GM23338 (cell line): Measurements from ENCODE around the gene SLC13A5. TPM values are rescaled to one million over a fixed set of nuclear protein-coding genes. Genes with fewer than 3 reads are reported as not detected.
"Not testable (repeated sequence)": the region's sequence is repeated elsewhere in the genome, so short reads cannot be mapped to it uniquely, and the experiment has no call there.

Experiments
- ATAC-seq: fragments of 200-7000 bp; cut with Tn5 transposase; 3 replicates; pipeline ENCODE4 v1.9.1; 2020
- DNase-seq: peaks from one replicate; pipeline ENCODE4 v3.0.0-alpha.2; 2015; ENCODE audit warnings: low spot score
- H2AFZ ChIP-seq: fragments of 200-600 bp; sonication (generic); 2 replicates; pipeline ENCODE4 v1.8.0; 2016; ENCODE audit warnings: antibody characterized with exemption, mild to moderate bottlenecking, moderate library complexity
- H3F3A ChIP-seq: fragments of 200-600 bp; sonication (generic); replicated peaks from 2 replicates; pipeline ENCODE4 v1.8.0; 2017; ENCODE audit warnings: antibody characterized with exemption, mixed run types, low read depth
- H3K27ac ChIP-seq: fragments of 200-600 bp; sonication (generic); 2 replicates; pipeline ENCODE4 v1.6.1; 2016; ENCODE audit warnings: low read depth
- H3K27me3 ChIP-seq: fragments of 200-600 bp; sonication (generic); 2 replicates; pipeline ENCODE4 v1.8.0; 2016; ENCODE audit warnings: mild to moderate bottlenecking, mixed run types, moderate library complexity; ENCODE audit not compliant: insufficient read depth
- H3K36me3 ChIP-seq: fragments of 200-600 bp; sonication (generic); 2 replicates; pipeline ENCODE4 v1.8.0; 2016; ENCODE audit warnings: mild to moderate bottlenecking; ENCODE audit not compliant: insufficient read depth
- H3K4me1 ChIP-seq: fragments of 200-600 bp; sonication (generic); 2 replicates; pipeline ENCODE4 v1.8.0; 2016; ENCODE audit warnings: mild to moderate bottlenecking, moderate library complexity; ENCODE audit not compliant: insufficient read depth
- H3K4me2 ChIP-seq: fragments of 200-600 bp; sonication (generic); 2 replicates; pipeline ENCODE4 v1.7.1; 2017; ENCODE audit warnings: mixed run types
- H3K4me3 ChIP-seq: fragments of 200-600 bp; sonication (generic); 2 replicates; pipeline ENCODE4 v1.6.1; 2016; ENCODE audit warnings: mixed run types
- H3K79me2 ChIP-seq: fragments of 200-600 bp; sonication (generic); replicated peaks from 2 replicates; pipeline ENCODE4 v1.8.0; 2017; ENCODE audit warnings: mild to moderate bottlenecking; ENCODE audit not compliant: insufficient read depth
- H3K9me2 ChIP-seq: fragments of 200-600 bp; sonication (generic); 2 replicates; pipeline ENCODE4 v1.8.0; 2017; ENCODE audit not compliant: insufficient read depth
- H4K20me1 ChIP-seq: fragments of 200-600 bp; sonication (generic); replicated peaks from 2 replicates; pipeline ENCODE4 v1.8.0; 2017; ENCODE audit warnings: mild to moderate bottlenecking; ENCODE audit not compliant: insufficient read depth
- H3K27ac Mint-ChIP-seq: 2 replicates; pipeline ENCODE4 v1.8.0; 2020; ENCODE audit warnings: inconsistent platforms, mild to moderate bottlenecking, moderate library complexity, mixed read lengths
- H3K27me3 Mint-ChIP-seq: 3 replicates; pipeline ENCODE4 v1.8.0; 2022; ENCODE audit warnings: low read depth, mild to moderate bottlenecking, moderate library complexity, mixed read lengths, inconsistent platforms; ENCODE audit not compliant: insufficient read depth, poor library complexity
- H3K36me3 Mint-ChIP-seq: 3 replicates; pipeline ENCODE4 v1.8.0; 2021; ENCODE audit warnings: low read depth, mild to moderate bottlenecking, inconsistent platforms, moderate library complexity, mixed read lengths
- H3K4me1 Mint-ChIP-seq: 3 replicates; pipeline ENCODE4 v1.8.0; 2020; ENCODE audit warnings: mild to moderate bottlenecking, inconsistent platforms, mixed read lengths
- H3K4me3 Mint-ChIP-seq: 3 replicates; pipeline ENCODE4 v1.8.0; 2021; ENCODE audit warnings: moderate library complexity, mild to moderate bottlenecking, inconsistent platforms, mixed read lengths
- H3K9me3 Mint-ChIP-seq: 3 replicates; pipeline ENCODE4 v1.8.0; 2020; ENCODE audit warnings: moderate library complexity, mild to moderate bottlenecking, inconsistent platforms, mixed read lengths
- CREB1 ChIP-seq: fragments of 250-450 bp; sonication (Bioruptor Pico); IDR thresholded peaks from 2 replicates; pipeline ENCODE4 v1.5.0; 2020; ENCODE audit warnings: low read depth, mild to moderate bottlenecking, moderate library complexity
- EZH2 ChIP-seq: fragments of 200-600 bp; sonication (generic); IDR thresholded peaks from one replicate; pipeline ENCODE4 v1.8.0; 2017; ENCODE audit warnings: antibody characterized with exemption, mild to moderate bottlenecking, low read depth; ENCODE audit not compliant: unreplicated experiment
- JUNB ChIP-seq: IDR thresholded peaks from one replicate; pipeline ENCODE4 v1.6.1; 2016; ENCODE audit warnings: antibody characterized with exemption; ENCODE audit not compliant: unreplicated experiment
- polyA plus RNA-seq: library from polyadenylated mRNA; unstranded; fragments of >200 nt; fragmentation: Nextera tagmentation; extraction: Ambion mirVana; gene quantifications from 2 replicates; pipeline ENCODE4 v1.2.1, GENCODE V29; 2016
- total RNA-seq: library from RNA; depleted of rRNA; stranded (reverse); fragments of >200 nt; shearing (Covaris generic); gene quantifications from 2 replicates; pipeline ENCODE4 v1.2.3, GENCODE V29; 2014
- TF ChIP-seq, protein P1 (sequence below): IDR thresholded peaks from 2 replicates; pipeline ENCODE4 v1.6.1; 2016; ENCODE audit warnings: antibody characterized with exemption
- TF ChIP-seq, protein P2 (sequence below): IDR thresholded peaks from one replicate; pipeline ENCODE4 v1.6.1; 2018; ENCODE audit warnings: antibody characterized with exemption; ENCODE audit not compliant: unreplicated experiment
- TF ChIP-seq, protein P3 (sequence below), 2 experiments: fragments of 200-600 bp in 1 of 2; sonication (generic) in 1 of 2; conservative IDR thresholded peaks; 2 replicates each; pipeline versions ENCODE4 v1.5.1 to v1.6.1; 2016 to 2017; ENCODE audit warnings: antibody characterized with exemption in 2 of 2, low read depth in 2 of 2, mild to moderate bottlenecking in 2 of 2, moderate library complexity in 1 of 2

Gene SLC13A5
- total and polyA plus RNA-seq, 2 experiments from 2014 or later: 1.2 to 2.3 TPM

DNA sequence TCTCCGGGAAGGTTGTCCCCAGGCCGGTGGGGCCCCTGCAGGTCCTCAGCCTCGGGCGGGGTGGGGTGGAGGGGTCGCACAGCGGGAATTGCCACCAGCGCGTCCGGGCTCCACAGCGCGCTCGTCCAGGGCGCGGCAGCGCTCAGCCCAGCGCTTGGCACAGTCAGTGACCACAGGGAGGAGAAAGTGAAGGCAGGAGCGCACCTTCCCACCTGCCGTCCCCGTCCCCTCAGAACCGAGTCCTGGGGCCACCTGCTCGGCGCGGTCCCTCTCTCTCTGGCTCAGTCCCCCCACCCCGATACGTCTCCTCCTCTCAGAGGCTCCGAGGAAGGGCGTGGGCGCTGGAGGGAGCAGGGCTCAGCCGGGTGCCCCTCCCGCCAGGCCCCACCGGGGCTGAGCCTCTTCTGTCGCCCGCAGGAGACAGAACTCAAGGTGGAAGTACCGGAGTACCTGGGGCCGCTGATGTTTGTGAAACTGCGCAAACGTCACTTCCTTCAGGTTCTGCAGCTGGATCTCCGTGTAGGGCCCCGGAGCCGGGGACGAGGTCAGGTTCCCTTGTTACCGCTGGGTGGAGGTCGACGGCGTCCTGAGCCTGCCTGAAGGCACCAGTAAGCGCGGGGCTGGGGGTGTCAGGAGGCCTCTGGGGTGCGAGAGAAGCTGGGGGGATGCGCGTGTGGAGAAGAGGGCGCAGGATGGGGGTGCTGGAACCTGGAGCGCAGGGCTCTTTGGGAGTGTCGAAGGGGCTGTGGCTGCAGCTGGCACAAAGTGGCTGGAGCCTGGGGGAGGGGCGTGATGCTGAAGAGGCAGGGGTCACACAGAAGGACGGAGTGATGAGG is 56.2 kb downstream of the SLC13A5 start:
- not testable (repeated sequence) for H3K27ac ChIP-seq, H3K36me3 ChIP-seq, H3K9me3 Mint-ChIP-seq, H2AFZ ChIP-seq, H3K27ac Mint-ChIP-seq, H3K79me2 ChIP-seq, H4K20me1 ChIP-seq, H3K9me2 ChIP-seq, H3K36me3 Mint-ChIP-seq
- peaks cover 64% of the 10 kb centered on the region for H3K27me3 ChIP-seq
- H3K4me3 ChIP-seq: peak overlapping the region; percentile 67
- TF ChIP-seq, protein P1, sequence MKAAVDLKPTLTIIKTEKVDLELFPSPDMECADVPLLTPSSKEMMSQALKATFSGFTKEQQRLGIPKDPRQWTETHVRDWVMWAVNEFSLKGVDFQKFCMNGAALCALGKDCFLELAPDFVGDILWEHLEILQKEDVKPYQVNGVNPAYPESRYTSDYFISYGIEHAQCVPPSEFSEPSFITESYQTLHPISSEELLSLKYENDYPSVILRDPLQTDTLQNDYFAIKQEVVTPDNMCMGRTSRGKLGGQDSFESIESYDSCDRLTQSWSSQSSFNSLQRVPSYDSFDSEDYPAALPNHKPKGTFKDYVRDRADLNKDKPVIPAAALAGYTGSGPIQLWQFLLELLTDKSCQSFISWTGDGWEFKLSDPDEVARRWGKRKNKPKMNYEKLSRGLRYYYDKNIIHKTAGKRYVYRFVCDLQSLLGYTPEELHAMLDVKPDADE: 0 out of 2 replicates have a peak, but pooled peaks have one; percentile 17
- peak; percentile 92 for TF ChIP-seq CREB1 (CRISPR knock-in tag)
- H3K4me1 ChIP-seq: peaks cover 18% of the 10 kb centered on the region
- Mint-ChIP-seq H3K27me3 (peaks cover 44% of the 10 kb centered on the region), H3K4me3 (peak overlapping the region; percentile 85), H3K4me1 (peaks cover 36% of the 10 kb centered on the region)
- H3F3A ChIP-seq: 0 out of 2 replicates have a peak, but pooled peaks cover 11% of the 10 kb centered on the region
- DNase-seq: peak; percentile 83
- H3K4me2 ChIP-seq: peak overlapping the region; percentile 91
- peak; percentile 66 for ATAC-seq

DNA sequence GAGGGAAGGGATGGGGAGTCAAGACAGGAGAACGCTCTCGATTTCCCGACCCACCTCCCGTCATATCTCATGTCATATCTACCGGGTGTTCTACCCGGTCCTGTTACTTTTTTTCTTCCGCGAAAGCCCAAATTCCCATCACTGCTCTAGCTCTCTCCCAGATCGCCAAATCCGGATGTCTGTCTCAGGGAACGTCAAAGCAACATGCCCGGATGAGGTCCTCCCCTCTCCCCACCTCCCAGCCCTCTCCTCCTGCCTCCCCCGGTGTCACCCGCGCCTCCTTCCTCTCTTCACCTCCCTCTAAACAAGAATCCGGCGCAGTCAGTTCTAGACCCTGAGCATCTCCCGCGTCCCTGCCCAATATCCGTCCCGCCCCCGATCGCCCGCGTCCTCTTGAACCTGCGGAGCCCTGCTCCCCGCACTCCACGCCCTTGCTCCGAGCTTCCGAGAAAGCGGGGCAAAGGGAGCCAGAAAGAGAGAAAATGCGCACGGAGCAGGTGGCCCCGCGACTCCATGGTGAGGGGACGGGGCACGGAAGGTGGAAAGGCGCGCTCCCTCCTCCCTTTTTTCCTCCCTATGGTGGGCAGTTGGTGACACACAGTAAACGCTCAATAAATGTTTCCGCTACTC is 57.3 kb downstream of the SLC13A5 start:
- Histone ChIP-seq H3K4me2 (peak overlapping the region; percentile 91), H3K27me3 (peaks cover 64% of the 10 kb centered on the region), H3K4me3 (peak overlapping the region; percentile 67), H3K4me1 (peaks cover 18% of the 10 kb centered on the region), H3F3A (peaks cover 15% of the 10 kb centered on the region)
- H3K36me3 ChIP-seq, H3K27ac ChIP-seq, H2AFZ ChIP-seq, DNase-seq, H3K79me2 ChIP-seq, H3K36me3 Mint-ChIP-seq, H3K27ac Mint-ChIP-seq, H3K9me3 Mint-ChIP-seq, H4K20me1 ChIP-seq, H3K9me2 ChIP-seq: not testable (repeated sequence)
- H3K4me1 Mint-ChIP-seq: peaks cover 36% of the 10 kb centered on the region
- peaks cover 44% of the 10 kb centered on the region for H3K27me3 Mint-ChIP-seq
- ATAC-seq: peak; percentile 8
- peak overlapping the region; percentile 81 for H3K4me3 Mint-ChIP-seq

DNA sequence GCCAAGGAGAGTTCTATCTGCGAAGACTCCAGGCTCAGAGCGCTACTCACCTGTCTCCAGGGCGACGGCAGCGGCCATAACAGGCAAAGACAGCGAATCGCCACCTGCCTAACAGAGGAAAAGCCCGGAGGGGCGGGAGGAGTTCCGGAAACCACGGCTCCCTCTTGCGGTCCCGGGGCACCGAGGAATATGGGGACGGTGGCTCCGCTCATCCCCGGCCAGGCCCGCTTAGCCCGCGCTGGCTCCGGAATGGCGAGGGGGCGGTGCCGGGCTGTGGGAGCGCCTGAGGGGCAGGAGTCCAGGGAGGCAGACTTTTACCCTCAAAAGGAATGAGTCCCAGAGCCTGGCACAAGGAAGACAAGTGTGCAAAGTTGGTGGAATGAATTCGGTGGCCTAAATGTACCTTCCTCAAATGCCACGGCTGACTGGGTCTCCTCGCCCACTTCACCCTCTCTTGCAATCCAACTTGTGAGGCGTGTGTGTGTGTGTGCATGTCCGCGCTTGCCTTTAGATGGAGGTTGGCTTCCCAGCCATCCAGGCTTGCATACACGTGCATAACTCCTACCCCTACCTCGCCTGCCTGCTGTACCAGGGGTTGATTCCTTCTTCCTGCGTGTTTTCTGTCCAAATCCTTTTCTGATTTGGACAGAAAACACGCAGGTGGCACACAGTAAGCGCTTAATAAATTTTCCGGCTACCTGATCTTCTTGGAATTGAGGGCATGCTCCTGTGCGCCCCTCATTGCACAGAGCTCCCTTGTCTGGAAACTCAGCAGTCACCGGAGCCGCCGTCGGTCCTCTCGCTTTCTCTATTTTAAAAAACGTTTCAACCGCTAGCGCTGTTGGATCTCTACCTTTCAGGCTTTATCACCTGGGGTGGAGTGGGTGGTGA is 58.1 kb downstream of the SLC13A5 start:
- no peak overlapping the region for H3K27ac ChIP-seq
- Mint-ChIP-seq H3K36me3 (no peaks in the 10 kb centered on the region; the same call in 2 of the 3 replicates), H3K27me3 (peaks cover 44% of the 10 kb centered on the region), H3K4me1 (peaks cover 42% of the 10 kb centered on the region), H3K4me3 (peak overlapping the region; percentile 81), H3K9me3 (no peaks in the 10 kb centered on the region; the same call in 2 of the 3 replicates), H3K27ac (no peak overlapping the region)
- peaks cover 15% of the 10 kb centered on the region for H3F3A ChIP-seq
- H3K79me2 ChIP-seq: peaks cover 7% of the 10 kb centered on the region
- TF ChIP-seq, protein P2, sequence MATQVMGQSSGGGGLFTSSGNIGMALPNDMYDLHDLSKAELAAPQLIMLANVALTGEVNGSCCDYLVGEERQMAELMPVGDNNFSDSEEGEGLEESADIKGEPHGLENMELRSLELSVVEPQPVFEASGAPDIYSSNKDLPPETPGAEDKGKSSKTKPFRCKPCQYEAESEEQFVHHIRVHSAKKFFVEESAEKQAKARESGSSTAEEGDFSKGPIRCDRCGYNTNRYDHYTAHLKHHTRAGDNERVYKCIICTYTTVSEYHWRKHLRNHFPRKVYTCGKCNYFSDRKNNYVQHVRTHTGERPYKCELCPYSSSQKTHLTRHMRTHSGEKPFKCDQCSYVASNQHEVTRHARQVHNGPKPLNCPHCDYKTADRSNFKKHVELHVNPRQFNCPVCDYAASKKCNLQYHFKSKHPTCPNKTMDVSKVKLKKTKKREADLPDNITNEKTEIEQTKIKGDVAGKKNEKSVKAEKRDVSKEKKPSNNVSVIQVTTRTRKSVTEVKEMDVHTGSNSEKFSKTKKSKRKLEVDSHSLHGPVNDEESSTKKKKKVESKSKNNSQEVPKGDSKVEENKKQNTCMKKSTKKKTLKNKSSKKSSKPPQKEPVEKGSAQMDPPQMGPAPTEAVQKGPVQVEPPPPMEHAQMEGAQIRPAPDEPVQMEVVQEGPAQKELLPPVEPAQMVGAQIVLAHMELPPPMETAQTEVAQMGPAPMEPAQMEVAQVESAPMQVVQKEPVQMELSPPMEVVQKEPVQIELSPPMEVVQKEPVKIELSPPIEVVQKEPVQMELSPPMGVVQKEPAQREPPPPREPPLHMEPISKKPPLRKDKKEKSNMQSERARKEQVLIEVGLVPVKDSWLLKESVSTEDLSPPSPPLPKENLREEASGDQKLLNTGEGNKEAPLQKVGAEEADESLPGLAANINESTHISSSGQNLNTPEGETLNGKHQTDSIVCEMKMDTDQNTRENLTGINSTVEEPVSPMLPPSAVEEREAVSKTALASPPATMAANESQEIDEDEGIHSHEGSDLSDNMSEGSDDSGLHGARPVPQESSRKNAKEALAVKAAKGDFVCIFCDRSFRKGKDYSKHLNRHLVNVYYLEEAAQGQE: no peak
- TF ChIP-seq, protein P3, sequence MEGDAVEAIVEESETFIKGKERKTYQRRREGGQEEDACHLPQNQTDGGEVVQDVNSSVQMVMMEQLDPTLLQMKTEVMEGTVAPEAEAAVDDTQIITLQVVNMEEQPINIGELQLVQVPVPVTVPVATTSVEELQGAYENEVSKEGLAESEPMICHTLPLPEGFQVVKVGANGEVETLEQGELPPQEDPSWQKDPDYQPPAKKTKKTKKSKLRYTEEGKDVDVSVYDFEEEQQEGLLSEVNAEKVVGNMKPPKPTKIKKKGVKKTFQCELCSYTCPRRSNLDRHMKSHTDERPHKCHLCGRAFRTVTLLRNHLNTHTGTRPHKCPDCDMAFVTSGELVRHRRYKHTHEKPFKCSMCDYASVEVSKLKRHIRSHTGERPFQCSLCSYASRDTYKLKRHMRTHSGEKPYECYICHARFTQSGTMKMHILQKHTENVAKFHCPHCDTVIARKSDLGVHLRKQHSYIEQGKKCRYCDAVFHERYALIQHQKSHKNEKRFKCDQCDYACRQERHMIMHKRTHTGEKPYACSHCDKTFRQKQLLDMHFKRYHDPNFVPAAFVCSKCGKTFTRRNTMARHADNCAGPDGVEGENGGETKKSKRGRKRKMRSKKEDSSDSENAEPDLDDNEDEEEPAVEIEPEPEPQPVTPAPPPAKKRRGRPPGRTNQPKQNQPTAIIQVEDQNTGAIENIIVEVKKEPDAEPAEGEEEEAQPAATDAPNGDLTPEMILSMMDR (conservative IDR thresholded peaks at IDR 0.05; ENCODE audit: low read depth in 2 of 2): peak; percentile 22 to 42; a peak in 3 of 4 replicates
- no peak for TF ChIP-seq JUNB
- TF ChIP-seq EZH2: peak; percentile 53
- H4K20me1 ChIP-seq: peaks cover 2% of the 10 kb centered on the region; the same call in 1 of the 2 replicates
- H3K36me3 ChIP-seq: no peaks in the 10 kb centered on the region
- H3K9me2 ChIP-seq: no peaks in the 10 kb centered on the region
- peak overlapping the region; percentile 67 for H3K4me3 ChIP-seq
- peak; percentile 93 for DNase-seq
- peaks cover 21% of the 10 kb centered on the region for H3K4me1 ChIP-seq
- H3K27me3 ChIP-seq: peaks cover 64% of the 10 kb centered on the region
- peak overlapping the region; percentile 72 for H2AFZ ChIP-seq
- peak overlapping the region; percentile 91 for H3K4me2 ChIP-seq
- ATAC-seq: peak; percentile 32
